ENCODE data around the gene PLA2G4C.

GRCh38 chr19:48122421-48122820 is 11.8 kb upstream of the PLA2G4C start:
- TF ChIP-seq POLR2A (IDR thresholded peaks at IDR 0.05): no peak
- TF ChIP-seq, protein P1, sequence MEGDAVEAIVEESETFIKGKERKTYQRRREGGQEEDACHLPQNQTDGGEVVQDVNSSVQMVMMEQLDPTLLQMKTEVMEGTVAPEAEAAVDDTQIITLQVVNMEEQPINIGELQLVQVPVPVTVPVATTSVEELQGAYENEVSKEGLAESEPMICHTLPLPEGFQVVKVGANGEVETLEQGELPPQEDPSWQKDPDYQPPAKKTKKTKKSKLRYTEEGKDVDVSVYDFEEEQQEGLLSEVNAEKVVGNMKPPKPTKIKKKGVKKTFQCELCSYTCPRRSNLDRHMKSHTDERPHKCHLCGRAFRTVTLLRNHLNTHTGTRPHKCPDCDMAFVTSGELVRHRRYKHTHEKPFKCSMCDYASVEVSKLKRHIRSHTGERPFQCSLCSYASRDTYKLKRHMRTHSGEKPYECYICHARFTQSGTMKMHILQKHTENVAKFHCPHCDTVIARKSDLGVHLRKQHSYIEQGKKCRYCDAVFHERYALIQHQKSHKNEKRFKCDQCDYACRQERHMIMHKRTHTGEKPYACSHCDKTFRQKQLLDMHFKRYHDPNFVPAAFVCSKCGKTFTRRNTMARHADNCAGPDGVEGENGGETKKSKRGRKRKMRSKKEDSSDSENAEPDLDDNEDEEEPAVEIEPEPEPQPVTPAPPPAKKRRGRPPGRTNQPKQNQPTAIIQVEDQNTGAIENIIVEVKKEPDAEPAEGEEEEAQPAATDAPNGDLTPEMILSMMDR (IDR thresholded peaks at IDR 0.05): no peak
- no peak for TF ChIP-seq POLR2AphosphoS5 (IDR thresholded peaks at IDR 0.05)

Data from gastroesophageal sphincter (tissue), 3 donors.